Mesangial cell (primary cell): ENCODE results near the gene IL26. TPM values are rescaled to one million over a fixed set of nuclear protein-coding genes. Genes with fewer than 3 reads are reported as not detected.

ENCODE experiments used
- total RNA-seq: library from RNA; depleted of rRNA; stranded (reverse); fragments of >200 nt; gene quantifications from 2 replicates; pipeline ENCODE4 v1.2.3, GENCODE V29; 2015

IL26 gene, protein sequence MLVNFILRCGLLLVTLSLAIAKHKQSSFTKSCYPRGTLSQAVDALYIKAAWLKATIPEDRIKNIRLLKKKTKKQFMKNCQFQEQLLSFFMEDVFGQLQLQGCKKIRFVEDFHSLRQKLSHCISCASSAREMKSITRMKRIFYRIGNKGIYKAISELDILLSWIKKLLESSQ
- total RNA-seq, result not detected in 2 replicates

DNA sequence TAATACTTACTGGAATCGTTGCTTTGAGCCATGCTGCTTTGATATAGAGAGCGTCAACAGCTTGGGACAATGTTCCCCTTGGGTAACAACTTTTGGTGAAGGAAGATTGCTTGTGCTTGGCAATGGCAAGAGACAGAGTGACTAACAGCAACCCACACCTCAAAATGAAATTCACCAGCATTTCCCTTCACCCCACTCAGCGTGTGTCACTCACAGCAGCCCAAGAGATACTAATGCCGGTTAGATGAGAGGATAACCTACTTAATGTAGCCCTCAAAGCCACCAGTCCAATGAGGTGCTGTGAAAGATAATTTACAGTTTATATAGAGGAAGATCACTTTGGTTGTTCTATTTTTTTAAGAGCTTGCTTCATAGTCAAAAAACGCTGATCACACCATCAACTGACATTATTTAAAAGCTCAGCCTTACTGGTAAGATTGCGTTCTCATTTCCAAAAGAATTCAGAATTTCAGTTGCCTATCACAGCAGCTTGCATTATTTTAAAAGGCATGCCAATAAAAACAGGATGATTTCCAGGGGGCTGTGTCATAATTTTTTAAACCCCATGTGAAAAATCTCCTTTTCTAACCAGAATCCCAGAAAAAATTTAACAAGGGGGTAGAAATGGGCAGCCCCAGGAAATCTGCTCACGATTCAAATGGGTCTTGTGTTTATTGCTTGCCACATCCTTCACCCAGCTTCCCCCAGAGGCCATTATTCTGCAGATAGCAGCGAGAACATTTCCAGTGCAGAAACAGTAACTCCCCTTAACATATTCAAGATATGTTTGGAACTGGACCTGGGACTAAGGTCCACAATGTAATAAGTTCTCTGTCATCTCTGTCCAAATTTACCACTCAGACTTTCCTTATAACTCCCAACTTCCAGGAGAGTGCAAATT is at the start of gene IL26:
Gene IL26, minus strand, starts transcription at position 235 of the 901 bp plus-strand sequence. Its CDS starts 54 bp downstream, at position 181.

DNA sequence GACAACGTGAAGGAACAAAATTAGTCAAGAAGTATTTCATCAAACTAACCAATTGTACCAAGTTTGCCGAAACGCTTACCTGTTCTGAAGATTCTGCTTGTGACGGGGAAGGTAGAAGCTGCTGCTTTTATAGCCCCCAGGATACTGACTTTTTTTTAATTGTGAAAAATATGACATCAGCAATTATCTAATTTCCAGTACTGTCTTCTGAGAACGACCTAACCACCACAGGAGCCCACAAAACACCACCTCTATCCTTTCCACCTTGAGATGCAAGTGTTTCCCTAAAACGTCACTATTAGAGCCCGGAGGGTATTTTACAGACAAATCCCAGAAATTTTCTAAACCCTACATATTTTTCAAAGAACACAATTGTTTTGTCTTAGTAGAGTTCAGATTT is 27.9 kb upstream of the IL26 start, which contains the start of gene IL22:
Gene IL22, minus strand, starts transcription at position 101 of the 400 bp plus-strand sequence. CDS start 156 bp downstream, outside the sequence.

DNA sequence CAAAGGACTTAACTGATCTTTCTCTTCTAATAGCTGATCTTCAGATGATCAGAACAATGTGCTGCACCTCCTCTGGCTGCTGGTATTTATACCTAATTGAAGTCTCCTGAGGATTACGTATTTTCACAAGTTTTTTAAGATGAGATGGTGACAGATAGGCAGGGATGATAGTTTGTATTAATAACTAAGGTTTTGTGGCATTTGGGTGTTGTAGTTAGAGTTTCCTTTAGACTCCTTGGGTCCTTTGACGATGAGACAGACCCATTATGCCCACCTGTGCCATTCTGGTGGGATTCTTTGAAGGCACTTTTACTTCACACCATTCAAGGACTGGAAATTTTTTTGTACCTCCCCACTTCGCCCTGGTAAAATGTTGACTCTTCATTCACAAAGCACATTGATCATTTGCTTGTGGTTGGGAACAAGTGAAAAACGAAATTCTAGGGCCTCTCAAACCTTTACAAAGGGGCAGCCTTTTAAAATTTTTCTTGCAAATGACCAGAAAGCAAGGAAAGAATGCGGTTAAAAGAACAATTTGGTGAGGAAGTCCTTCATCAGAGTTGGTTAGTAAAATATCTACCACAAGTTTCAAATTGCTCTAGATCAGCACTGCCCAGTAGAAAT is 65.8 kb downstream of the IL26 start, which contains the start of gene IFNG:
Gene IFNG, minus strand, starts transcription at position 60 of the 624 bp plus-strand sequence. CDS start 125 bp downstream, outside the sequence.

Other genes with a start within 250 kb of the IL26 start
- not detected in 2 replicates for gene IFNG-AS1, start 236.4 kb downstream of the IL26 start, total RNA-seq
- gene IFNG, start 66.1 kb downstream of the IL26 start, total RNA-seq, result not detected in 2 replicates
- gene IL22, start 27.8 kb upstream of the IL26 start, total RNA-seq, result not detected in 2 replicates
- 2.8 and 4.1 TPM in 2 replicates for gene MDM1, start 106.6 kb upstream of the IL26 start, total RNA-seq